GM13977 (cell line): ENCODE results near the gene MT2A.

ENCODE experiments used
- DNase-seq: peaks from one replicate; pipeline ENCODE4 v3.0.0; 2012; ENCODE audit warnings: low spot score
- in situ Hi-C: fragments of 300-500 bp; cut with MboI; formaldehyde crosslinking; loops from one replicate; pipeline ENCODE4 v1.12.0; 2022; ENCODE audit warnings: low sequenced_read_pairs, low pct_unique_long_range_greater_than_20kb, mixed read lengths, inconsistent platforms; ENCODE audit not compliant: unreplicated experiment
- TF ChIP-seq, protein P1 (sequence below): IDR thresholded peaks from 2 replicates; pipeline ENCODE4 v1.5.1; 2012; ENCODE audit warnings: mild to moderate bottlenecking, control low read depth; ENCODE audit not compliant: insufficient read depth; ENCODE audit errors: extremely low read depth, missing control alignments

Gene MT2A

DNA sequence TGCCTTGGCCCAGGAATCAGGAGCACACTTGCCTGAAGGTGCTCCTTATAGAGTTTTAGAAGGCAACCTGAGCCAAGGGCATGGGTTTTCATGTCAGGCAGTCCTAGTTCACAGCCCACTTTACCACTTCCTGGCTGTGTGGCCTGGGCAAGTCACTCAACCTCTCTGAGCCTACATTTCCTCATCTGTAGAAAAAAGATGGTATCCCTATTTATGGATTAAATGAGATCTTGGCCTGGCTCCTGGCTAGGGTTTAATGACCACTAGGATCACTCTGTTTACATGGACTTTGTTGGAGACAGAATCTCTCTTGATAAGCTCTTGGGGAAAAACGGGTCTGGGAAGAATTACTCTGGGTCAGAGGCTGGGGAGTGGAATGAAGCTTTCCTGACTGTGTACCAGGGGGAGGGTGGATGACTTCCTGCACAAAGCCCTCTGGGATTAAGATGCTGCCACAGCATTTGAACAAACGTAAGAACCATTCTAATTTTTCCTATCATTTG, 2.3 kb downstream of the MT2A start:
- no peak for DNase-seq
- in situ Hi-C loops, result no loop called here
- TF ChIP-seq, protein P1, sequence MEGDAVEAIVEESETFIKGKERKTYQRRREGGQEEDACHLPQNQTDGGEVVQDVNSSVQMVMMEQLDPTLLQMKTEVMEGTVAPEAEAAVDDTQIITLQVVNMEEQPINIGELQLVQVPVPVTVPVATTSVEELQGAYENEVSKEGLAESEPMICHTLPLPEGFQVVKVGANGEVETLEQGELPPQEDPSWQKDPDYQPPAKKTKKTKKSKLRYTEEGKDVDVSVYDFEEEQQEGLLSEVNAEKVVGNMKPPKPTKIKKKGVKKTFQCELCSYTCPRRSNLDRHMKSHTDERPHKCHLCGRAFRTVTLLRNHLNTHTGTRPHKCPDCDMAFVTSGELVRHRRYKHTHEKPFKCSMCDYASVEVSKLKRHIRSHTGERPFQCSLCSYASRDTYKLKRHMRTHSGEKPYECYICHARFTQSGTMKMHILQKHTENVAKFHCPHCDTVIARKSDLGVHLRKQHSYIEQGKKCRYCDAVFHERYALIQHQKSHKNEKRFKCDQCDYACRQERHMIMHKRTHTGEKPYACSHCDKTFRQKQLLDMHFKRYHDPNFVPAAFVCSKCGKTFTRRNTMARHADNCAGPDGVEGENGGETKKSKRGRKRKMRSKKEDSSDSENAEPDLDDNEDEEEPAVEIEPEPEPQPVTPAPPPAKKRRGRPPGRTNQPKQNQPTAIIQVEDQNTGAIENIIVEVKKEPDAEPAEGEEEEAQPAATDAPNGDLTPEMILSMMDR, result no peak

DNA sequence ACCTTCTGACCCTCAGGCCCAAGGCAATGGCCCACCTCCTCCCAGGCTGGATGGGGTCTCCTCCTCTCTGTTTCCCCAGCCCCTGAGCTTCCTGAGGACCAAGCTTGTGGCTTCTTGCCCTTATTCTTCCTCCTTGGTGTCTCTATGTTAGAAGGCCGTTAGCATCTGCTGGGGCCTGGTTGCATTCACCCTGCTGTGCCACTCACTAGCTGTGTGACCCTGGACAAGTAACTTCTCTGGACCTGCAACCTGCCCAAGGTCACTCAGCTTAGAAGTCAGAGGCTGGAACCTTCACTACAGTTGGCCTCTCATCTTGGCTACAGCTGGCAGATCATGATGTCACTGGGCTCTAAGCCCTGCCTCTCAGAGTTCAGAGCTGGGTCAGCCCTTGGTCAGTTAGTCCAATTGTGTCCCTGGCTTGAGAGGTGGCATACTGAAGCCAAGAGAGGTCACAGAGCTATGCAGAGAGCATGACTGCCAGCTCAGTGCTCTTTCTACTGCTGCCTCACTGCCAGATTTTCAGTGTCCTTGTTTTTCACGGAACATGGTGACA, 3.0 kb downstream of the MT2A start:
- TF ChIP-seq, protein P1, result no peak
- DNase-seq, result no peak

GRCh38 chr16:56613706-56614105, 5.3 kb downstream of the MT2A start:
- in situ Hi-C loops, result no loop called here
- TF ChIP-seq, protein P1, result no peak
- no peak for DNase-seq

More for the DNA sequence above, 3.0 kb downstream of the MT2A start:
- in situ Hi-C loops, result no loop called here

DNA sequence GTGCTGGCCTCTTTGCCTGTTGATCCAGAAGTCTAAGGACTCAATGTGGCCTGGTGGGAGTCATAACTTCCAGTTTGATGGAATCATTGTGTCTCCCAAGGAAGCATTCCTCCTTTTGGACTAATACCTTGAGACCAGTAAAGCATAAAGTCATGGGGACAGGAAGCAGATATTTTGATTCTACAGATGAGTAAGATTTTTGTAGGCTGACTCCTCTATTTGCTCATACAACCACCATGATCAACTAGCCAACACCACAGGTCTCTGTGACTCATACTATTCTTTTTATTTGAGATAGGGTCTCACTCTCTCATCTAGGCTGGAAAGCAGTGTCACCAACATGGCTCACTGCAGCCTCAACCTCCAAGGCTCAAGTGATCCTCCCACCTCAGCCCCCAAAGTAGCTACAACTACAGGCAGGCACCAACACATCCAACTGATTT, 6.2 kb downstream of the MT2A start:
- TF ChIP-seq, protein P1, result no peak
- DNase-seq, result no peak
- in situ Hi-C loops, result no loop called here

DNA sequence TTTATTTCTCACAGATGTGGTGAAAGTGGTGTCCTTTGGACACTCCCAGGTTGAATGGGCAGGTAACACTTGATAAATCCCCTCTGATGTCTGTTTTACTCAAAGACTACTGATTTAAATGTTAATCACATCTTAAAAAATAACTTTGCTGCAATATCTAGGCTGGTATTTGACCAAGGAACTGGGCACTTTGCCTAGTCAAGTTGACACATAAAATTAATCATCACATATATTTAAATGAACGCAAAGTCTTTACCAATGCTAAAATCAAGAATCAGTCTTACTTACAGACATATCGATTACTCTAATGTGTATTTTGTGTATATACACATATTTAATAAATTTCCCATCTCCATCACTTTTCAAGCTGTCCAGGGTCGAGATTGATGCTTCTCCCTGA, 7.0 kb downstream of the MT2A start:
- no peak for DNase-seq
- in situ Hi-C loops, result no loop called here
- TF ChIP-seq, protein P1, result no peak

GRCh38 chr16:56616608-56617211, 8.3 kb downstream of the MT2A start:
- in situ Hi-C loops, result no loop called here
- no peak for DNase-seq
- TF ChIP-seq, protein P1, result no peak
